Measurements from ENCODE around the gene NFE2. TPM values are rescaled to one million over a fixed set of nuclear protein-coding genes. Genes with fewer than 3 reads are reported as not detected.
"Not testable (repeated sequence)": the region's sequence is repeated elsewhere in the genome, so short reads cannot be mapped to it uniquely, and the experiment has no call there.

Gene NFE2
- total RNA-seq, 1 donor from 2014 or later = 4.3 TPM

DNA sequence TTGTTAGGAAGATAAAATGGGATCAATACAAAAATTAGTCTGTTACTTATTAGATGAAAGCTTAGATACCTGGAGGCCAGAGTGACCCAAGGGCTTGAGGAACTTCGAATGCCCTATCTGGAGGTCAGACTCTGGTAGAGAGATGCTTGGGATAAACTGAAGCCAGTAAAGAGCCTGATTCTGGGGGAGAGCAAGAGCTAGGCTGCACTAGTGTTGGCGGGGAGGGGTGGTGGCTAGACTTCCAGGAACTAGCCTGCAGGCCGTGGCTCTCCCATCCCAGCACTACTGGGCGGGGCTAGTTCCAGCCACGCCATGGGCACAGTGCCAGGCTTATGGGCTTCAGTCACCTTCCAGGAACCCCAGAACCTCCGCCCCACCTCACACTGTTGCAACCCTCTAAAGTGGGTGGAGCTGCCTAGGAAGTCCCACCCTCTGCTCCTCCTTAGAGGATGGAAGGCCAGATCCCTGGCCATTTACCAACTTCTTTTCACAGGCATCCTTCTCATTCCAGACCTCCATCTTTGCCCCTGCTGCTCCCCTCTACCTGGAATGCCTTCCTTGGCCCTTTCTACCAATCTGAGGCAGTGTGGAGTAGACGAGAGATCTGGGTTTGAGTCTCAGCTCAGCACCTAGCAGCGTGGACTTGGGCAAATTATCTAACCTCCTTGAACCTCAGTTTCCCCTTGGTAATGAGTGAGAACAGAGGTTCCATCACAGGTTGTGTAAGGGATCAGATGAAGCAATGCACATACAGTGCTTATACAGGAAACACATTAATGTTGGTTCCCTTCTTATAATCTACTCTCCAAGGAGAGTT lies 6.3 kb upstream of the NFE2 start:
- peak; percentile 61 for DNase-seq

DNA sequence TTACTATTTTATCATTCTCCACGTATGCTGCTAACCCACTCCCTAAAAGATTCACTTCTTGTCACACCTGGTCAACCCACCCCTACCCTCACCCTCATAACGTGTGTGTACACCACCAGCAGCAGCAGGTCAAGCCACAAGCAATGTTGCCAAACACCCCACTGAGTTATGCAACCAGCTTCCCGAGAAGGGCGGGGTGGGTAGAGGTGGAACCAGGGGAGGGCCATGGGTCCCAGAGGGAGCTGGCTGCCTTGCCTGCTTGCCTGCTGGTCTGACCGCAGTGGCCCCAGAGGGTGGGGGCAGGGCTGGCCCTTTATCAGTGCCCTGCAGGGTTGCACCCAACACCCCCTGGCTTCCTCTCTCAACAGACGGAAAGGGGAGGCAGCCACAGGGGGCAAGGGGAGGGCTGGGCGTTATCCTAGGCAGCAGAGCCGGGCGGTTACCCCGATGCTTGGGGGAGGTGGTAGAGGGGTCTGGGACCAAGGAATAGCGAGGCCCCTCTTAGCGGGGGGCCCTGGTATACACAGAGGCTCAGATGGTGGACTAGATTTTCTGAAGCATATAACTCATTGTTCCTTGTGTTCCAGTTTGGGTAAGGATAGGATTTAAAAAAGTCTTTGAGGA lies 3.5 kb upstream of the NFE2 start:
- DNase-seq = no peak

DNA sequence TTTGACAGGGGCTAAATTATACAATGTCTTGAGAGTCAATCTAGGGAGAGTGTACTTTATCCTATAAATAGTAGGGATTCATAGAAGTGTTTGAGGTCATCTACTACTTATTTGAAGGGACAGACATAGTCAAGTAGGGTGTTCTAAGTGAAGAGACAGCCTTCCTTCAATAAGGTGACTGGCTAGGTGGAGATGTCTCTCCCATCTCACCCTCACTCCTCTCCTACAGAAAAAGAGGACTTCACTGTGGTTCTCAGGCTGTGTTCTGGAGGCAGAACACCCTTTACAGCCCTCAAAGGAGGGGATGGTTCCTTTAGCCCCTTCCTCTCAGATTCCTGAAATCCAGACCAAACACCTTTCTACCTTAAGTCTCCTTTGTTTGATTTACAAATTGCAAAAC lies 2.8 kb upstream of the NFE2 start:
- no peak for DNase-seq

DNA sequence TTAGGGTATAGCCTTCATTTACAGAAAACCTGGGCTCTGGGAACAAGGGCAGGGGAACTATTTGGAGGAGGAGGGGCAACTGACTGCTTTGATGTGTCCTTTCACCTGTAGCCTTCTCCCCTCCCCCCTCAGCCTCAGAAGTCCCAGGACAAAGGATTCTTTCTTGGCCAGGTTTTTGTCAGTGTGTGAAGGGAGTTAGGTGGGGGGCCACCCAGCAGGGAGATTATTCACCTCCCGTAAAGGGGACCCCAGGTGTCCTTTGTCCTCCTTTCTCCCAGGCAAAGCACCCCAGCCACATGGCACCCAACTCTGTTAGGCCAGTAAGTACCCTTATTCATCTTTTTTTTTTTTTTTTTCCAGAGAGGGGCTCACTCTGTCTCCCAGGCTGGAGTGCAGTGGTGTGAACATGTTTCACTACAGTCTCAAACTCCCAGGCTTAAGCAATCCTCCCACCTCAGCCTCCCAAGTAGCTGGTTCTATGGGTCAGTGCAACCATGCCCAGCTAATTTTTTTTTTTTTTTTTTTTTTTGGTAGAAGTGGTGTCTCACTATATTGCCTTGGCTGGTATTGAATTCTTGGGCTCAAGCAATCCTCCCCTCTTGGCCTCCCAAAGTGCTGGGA lies 723 bp upstream of the NFE2 start:
- no peak for DNase-seq

DNA sequence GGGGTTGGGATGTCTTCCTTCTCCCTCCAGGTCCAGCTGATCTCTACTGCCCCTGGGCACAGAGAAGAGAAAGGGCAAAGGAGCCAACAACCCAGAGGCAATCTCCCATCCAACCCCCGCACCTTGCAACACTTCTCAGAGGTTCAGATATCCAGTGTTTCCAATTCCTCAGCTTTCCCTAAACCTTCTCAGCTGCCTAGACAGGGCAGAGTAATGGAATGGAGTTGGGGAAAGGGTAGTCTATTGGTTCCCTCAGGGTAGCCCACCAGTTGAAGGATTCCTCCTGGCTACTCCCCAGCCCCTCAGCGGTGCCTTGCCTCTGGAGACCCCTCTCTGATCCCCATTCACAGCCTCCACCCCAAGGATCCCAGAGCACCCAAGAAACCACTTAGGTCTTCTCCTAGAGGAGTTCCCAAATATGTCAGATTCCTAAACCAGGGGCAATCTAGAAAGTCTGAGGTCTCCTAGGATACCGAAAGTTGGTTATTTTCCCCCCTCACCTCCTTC lies 537 bp downstream of the NFE2 start:
- no peak for DNase-seq

DNA sequence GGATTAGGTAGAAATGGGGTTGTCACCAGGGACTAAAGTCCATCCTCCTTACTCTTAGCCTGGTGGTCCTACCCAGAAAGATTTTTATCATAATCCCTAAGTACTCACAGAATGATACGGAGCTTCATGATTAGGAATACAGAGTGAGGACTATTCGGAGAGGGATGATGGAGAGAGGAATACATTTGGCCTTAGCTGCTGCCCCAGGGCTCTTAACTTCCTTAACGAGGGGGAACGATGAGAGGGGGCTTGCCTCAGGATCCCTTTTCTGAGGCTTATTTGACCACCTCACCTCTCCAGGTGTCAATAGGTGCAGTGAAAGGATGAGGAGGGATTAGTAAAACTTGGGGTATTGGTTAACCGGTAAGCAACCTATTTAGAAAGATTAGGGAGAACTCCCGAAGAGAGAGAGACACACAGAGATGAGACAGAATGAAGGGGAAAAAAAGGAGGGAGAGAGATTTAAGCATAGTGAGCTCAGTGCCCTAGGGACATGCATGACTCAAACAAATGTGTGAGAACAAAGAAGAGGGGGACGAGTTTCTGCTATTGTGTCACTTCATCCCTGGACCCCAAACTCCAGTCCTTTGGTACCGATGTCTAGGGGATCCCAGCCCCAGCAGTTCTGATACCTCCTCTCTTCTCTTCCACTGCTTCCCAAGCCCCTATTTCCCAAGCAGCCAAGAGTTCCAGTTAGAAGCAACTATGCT lies 1.1 kb downstream of the NFE2 start:
- DNase-seq = no peak

DNA sequence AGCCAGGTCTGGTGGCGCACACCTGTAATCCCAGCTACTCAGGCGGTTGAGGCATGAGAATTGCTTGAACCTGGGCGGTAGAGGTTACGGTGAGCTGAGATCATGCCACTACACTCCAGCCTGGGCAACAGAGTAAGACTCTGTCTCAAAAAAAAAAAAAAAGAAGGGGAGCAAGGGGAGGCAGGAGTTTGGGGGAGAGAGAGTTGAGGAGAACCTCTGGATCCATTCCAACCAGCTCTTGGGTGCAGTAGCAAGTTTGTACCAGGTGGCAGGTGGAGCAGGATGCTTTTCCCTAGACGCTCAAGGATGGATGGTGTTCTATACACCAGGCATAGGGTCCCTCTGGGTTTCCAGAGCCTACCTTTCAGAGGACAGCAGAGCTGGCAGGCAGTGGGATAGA lies 1.9 kb downstream of the NFE2 start:
- DNase-seq = no peak

DNA sequence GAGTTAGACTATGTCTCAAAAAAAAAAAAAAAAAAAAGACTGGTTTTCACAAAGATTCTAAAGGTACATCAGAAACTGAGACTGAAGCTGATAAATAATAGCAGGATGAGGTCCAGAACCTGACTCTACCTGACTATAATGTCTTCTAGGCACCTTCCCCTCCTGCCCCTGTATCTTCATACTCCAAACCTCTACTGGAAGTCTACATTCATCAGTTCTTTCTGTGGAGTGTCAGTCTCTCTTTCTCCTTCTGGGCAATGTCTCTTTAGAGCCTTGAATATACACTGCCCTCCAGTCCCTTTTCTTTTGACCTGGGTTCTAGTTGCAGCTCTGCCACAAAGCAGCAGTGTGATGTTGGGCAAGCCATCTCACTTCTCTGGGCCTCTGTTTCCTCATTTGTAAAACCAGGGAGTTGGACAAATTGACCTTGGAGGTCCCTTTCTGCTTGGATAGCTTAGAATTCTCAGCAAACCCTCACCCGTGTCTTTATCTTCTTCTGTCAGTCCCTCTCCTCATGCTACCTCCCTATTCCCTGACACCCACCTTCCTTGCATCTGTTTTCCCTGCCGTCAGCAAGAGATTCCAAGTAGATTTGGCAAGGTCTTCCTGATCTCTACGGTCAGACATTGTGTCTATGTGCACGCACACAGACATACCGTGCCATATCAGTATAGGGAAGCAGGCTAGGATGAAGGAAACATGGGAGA lies 4.3 kb downstream of the NFE2 start:
- DNase-seq = no peak

DNA sequence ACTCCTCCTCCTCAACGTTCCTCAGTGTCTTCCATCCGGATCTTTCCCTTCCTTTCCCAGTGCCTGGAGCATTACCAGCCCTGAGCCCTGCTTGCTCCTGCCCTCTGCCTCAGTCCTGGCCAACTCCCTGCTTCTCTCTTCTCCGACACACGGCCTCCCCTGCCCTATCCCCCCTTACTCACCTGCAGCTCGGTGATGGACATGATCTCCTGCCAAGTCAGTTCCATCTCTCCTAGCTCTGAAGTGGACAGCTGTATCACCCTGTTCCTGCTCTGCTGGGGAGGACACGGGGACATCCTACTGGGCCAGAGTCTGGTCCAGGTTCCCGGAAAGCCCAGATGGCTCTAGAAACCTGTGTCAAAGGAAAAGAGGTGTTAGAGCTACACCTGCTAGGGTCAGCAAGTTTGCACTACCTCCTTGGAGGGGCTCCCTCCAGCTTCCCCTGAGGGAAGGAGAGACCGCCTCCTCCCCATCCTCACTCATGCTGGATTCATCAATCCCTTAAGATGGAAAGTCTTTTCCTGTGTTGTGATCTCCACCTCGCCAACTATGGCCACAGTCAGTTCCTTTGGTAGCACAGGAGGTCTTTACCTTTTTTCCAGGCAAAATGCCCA lies 5.8 kb downstream of the NFE2 start:
- DNase-seq = no peak

DNA sequence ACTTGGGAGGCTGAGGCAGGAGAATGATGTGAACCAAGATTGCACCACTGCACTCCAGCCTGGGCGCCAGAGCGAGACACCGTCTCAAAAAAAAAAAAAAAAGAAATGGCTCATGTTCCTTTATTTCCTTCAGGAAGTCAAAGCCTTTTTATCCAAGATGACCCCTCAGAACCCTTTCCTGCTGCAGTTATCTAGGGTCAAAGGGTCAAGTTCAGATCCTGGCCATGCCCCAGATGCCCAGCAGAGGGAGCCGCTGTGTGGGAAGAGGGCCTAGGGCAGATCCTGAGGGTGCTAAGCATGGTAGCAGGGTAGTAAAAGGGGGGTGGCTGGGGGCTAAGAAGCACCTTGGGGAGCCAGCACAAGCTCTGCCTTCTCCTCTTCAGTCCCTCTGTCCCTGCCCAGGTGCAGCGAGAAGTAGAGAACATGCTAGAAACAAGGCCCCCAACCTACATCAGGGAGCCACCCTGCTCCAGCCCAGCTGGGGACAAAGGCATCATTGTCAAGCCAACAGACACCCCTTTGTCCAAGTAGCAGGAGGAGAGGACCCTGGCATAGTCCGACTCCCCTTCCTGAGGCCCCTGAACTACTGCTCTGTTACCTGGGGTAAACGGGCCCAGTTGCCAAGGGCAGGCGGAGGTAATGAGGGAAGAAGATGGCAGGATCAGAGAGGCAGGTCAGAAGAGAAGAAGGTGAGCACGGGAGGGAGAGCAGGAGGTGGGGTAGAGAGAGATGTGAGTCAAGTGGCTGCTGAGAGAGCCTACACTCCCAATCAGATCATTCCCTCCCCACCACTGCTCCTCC lies 6.5 kb downstream of the NFE2 start:
- DNase-seq = no peak

DNA sequence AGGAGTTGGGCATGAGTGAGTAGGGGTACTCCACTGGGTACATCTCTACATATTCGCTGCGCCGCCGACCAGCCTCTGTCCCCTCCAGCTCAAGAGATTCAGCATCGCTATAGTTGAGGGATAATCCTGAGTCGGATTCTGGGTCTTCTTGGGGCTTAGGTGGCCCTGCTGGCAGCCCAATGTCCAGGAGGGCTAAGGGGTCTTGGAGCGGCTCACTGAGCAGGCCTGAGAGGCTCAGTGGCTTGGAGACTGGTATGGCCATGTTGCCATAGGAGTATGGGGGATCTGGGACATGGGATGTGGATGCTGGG lies 7.9 kb downstream of the NFE2 start:
- DNase-seq = no peak

DNA sequence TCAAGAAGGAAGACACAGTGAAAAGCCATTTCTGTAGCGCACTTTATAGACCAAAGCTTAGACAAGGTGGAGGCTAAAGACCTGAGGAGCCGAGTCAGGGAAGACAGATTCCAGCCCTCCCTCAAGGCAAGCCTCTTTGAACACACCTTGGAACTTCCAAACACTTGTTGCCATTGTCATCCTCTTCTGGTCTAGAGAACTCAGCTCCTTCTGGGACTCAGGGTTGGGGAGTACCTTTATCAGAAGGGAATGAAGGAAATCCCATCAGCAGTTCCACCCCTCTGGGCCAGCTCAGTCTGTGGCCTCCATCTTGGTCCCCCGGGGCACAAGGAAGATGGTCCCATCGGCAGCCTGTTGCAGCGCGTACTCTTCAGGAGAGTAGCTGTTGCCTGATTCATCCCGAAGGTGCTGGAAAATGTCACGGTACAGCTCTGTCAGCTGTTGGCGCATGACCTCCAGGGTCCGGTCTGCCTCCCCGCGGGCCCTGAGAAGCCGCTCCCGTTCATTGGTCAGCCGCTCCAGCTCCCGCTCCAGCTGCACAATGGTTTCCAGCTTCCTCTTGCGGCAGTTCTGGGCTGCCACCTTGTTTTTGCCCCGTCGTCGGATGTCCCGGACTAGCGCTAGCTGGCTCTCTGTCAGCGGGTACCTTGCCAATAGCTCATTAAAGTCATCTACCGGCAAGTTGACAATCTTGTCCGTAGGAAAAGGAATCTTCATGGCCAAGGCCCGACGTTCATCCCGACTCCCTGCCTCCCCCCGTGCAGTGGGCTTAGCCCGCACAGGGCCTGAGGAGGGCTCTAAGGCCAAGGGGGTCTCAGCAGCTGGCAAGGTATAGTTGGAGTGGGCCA lies 8.5 kb downstream of the NFE2 start:
- DNase-seq = no peak

DNA sequence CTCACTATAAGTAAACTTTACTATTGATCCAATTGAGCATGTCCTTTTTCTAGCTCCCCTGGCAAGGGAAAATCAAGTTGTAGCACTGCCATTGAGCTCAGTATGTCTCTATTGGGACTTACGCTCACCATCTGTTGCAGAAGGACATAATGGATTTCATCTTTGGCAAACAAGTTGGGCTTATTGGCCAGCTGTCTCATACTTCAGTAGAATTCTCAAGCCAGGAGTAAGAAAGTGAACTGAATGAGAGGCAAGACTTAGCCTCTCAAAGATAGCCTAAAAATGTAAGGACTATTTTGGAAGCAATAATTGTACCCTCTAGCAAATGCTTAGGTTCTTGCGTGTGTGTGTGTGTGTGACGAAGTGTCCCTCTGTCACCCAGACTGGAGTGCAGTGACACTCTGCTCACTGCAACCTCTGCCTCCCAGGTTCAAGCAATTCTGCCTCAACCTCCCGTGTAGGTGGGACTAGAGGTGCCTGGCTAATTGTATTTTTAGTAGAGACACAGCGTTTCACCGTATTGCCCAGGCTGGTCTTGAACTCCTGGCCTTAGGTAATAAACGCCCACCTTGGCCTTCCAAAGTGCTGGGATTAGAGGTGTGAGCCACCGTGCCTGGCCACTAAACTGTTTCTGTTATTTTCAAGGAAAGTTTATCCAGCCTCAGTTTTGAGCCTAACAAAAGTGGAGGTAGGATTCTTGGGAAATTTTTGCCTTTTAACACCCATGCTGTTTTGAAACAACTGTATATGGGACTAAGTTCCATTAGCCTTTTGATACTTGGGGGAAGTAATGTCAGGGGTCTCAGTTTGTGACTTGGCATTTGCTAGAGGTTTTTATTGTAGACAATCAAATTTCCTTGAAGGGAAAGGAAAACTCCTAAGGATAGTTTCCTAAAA lies 13.3 kb downstream of the NFE2 start:
- peak; percentile 54 for DNase-seq

DNA sequence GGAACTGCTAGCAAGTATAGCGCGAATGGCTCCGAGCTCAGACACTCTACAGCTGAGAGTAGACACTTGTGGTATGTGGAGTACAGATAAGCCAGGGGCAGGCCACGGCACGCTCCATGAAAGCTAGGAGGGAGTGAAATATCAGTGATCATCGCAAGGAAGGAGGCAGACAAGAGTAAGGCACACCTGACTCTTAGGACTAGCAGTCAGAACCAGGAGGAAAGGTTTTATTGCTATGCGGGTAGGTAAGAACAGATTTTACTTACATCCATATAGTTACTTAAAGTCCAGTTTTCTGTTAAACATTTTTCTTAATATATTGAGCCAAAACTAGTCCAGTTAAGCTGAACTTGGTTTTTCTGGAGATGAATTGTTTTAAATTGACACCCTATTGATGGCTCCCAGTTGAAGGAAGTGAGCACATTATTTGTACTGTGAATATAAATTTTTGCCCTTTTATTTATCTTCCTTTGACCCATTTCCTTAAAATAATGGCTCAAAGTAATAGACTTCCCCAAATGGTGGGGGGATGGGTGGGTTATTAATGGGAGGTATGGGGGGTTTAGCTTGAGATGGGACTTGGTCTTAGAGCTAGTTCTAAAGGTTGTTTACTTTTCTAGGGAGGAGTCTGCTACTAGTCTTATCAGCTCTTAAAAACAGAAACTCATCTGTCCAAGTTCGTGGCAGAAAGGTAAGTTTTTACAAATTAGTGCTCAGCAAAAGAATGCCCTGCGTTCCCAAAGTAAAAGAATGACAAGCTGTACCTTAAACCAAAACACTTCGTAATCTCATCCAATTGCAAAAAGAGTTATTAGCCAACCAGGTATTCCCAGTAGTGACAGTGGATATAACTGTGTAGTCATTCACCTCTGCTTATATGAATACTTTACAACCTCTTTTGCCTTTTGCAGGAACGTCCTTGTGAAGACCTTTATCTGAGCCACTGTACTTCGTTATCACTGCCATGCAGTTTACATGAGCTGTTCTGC lies 14.5 kb downstream of the NFE2 start:
- DNase-seq = peak; percentile 62

DNA sequence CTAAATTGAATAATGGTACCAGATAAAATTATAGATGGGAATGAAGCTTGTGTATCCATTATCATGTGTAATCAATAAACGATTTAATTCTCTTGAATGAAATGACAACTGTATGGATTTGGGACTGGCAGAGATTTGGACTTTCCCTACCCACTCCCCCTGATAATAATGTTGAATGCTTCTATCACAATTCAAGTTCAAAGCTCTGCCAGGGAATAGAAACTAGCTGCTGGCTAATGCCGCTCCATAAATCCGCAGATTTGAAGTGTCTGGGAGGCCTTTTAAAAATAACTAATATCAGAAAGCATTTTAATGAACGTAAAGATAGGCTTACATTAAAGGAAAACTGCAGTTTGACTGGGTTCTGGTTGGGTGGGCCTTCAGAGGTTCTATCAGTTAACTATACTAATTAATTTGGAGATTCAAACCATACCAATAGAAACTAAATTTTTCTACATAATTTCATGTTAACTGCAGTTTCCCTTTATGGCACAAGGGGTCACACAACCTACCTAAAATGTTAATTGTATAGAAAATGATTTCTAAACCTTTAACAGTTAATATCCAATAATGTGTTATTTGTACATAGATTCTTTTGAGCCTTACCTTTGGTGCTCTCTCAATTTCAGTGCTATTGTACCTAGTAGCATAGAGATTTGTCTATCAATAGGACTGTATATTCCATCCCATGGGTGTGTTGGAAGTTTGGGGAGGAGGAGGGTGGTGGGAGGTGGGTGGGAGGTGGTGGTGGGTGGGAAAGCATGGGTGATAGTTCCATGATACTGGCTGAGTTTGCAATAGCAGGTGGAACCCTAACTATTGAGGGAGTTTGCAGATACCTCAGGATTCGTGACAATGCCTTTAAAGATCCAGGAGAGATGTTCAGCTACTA lies 15.4 kb downstream of the NFE2 start:
- DNase-seq = no peak

DNA sequence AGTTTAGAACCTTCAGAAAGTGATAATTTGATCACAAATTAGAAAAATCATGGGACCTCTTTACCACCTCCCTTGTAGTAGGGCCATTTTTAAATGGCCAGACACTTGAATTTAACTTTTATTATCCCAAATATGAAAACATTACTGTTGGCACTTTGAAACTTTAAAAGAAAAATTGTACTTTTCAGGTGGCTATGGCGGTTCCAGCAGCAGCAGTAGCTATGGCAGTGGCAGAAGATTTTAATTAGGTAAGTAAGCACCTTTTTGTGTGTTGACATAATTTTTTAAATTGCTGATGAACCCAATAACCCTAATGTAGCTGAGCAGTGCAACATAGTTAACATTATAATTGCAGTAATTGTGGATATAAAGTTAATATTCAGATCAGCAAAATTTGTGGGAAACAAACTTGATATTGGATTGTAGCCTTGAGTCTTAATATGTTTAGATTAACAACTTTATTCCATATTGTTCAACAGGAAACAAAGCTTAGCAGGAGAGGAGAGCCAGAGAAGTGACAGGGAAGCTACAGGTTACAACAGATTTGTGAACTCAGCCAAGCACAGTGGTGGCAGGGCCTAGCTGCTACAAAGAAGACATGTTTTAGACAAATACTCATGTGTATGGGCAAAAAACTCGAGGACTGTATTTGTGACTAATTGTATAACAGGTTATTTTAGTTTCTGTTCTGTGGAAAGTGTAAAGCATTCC lies 16.6 kb downstream of the NFE2 start:
- not testable (repeated sequence) for DNase-seq

All from tongue (tissue), 2 donors.